ENCODE results near the gene RBP3. TPM values are rescaled to one million over a fixed set of nuclear protein-coding genes. Genes with fewer than 3 reads are reported as not detected.

The RBP3 gene
- total and polyA plus RNA-seq, 2 donors, result not detected

- H3K36me3 ChIP-seq (ENCODE audit: insufficient read depth), result no peaks in the 10 kb centered on the region
Measured at GRCh38 chr10:47350671-47351640, 2.8 kb downstream of the RBP3 start.

GRCh38 chr10:47351899-47352815, 4.0 kb downstream of the RBP3 start:
- WGBS, result 83% methylated on average over 14 of the region's 14 CpGs
- H3K4me3 ChIP-seq (ENCODE audit: low read depth, low read length), result no peak overlapping the region
- H3K36me3 ChIP-seq (ENCODE audit: insufficient read depth), result no peaks in the 10 kb centered on the region
- H3K4me1 ChIP-seq (ENCODE audit: insufficient read depth), result no peaks in the 10 kb centered on the region
- H3K27ac ChIP-seq (ENCODE audit: low read depth), result no peak overlapping the region
- DNase-seq (ENCODE audit: extremely low spot score), result no peak

More at GRCh38 chr10:47350671-47351640, 2.8 kb downstream of the RBP3 start:
- 96% methylated on average over 39 of the region's 39 CpGs for WGBS
- no peak overlapping the region for H3K4me3 ChIP-seq (ENCODE audit: low read depth, low read length)
- no peak for DNase-seq (ENCODE audit: extremely low spot score)
- no peak overlapping the region for H3K27ac ChIP-seq (ENCODE audit: low read depth)
- H3K4me1 ChIP-seq (ENCODE audit: insufficient read depth), result no peaks in the 10 kb centered on the region

GRCh38 chr10:47353351-47353750, 5.2 kb downstream of the RBP3 start:
- Histone ChIP-seq H3K27ac (ENCODE audit: low read depth) (no peak overlapping the region), H3K4me3 (ENCODE audit: low read depth, low read length) (no peak overlapping the region), H3K4me1 (ENCODE audit: insufficient read depth) (no peaks in the 10 kb centered on the region), H3K36me3 (ENCODE audit: insufficient read depth) (no peaks in the 10 kb centered on the region)
- WGBS, result 92% methylated on average over 6 of the region's 6 CpGs
- DNase-seq (ENCODE audit: extremely low spot score), result no peak

GRCh38 chr10:47354165-47354564, 6.0 kb downstream of the RBP3 start:
- Histone ChIP-seq H3K36me3 (ENCODE audit: insufficient read depth) (no peaks in the 10 kb centered on the region), H3K27ac (ENCODE audit: low read depth) (no peak overlapping the region), H3K4me1 (ENCODE audit: insufficient read depth) (no peaks in the 10 kb centered on the region), H3K4me3 (ENCODE audit: low read depth, low read length) (no peak overlapping the region)
- WGBS, result 68% methylated on average over 4 of the region's 4 CpGs
- DNase-seq (ENCODE audit: extremely low spot score), result no peak

GRCh38 chr10:47354900-47355299, 6.7 kb downstream of the RBP3 start:
- no peaks in the 10 kb centered on the region for H3K4me1 ChIP-seq (ENCODE audit: insufficient read depth)
- H3K27ac ChIP-seq (ENCODE audit: low read depth), result no peak overlapping the region
- 77% methylated on average over 1 of the region's 1 CpG for WGBS
- H3K4me3 ChIP-seq (ENCODE audit: low read depth, low read length), result no peak overlapping the region
- H3K36me3 ChIP-seq (ENCODE audit: insufficient read depth), result no peaks in the 10 kb centered on the region
- DNase-seq (ENCODE audit: extremely low spot score), result no peak

- Histone ChIP-seq H3K36me3 (ENCODE audit: insufficient read depth) (no peaks in the 10 kb centered on the region), H3K27ac (ENCODE audit: low read depth) (no peak overlapping the region), H3K4me3 (ENCODE audit: low read depth, low read length) (no peak overlapping the region), H3K4me1 (ENCODE audit: insufficient read depth) (no peaks in the 10 kb centered on the region)
- 88% methylated on average over 5 of the region's 5 CpGs for WGBS
- no peak for DNase-seq (ENCODE audit: extremely low spot score)
Measured at GRCh38 chr10:47356708-47357107, 8.5 kb downstream of the RBP3 start.

- H3K4me1 ChIP-seq (ENCODE audit: insufficient read depth), result no peaks in the 10 kb centered on the region
- no peak overlapping the region for H3K4me3 ChIP-seq (ENCODE audit: low read depth, low read length)
- no peaks in the 10 kb centered on the region for H3K36me3 ChIP-seq (ENCODE audit: insufficient read depth)
- no peak overlapping the region for H3K27ac ChIP-seq (ENCODE audit: low read depth)
- WGBS, result 95% methylated on average over 12 of the region's 12 CpGs
- DNase-seq (ENCODE audit: extremely low spot score), result no peak
Measured at GRCh38 chr10:47357131-47357582, 9.0 kb downstream of the RBP3 start.

- 95% methylated on average over 3 of the region's 3 CpGs for WGBS
- H3K4me1 ChIP-seq (ENCODE audit: insufficient read depth), result no peaks in the 10 kb centered on the region
- no peak for DNase-seq (ENCODE audit: extremely low spot score)
- H3K27ac ChIP-seq (ENCODE audit: low read depth), result no peak overlapping the region
- H3K4me3 ChIP-seq (ENCODE audit: low read depth, low read length), result no peak overlapping the region
- H3K36me3 ChIP-seq (ENCODE audit: insufficient read depth), result no peaks in the 10 kb centered on the region
Measured at GRCh38 chr10:47357911-47358310, 9.7 kb downstream of the RBP3 start.

- no peak for DNase-seq (ENCODE audit: extremely low spot score)
- Histone ChIP-seq H3K36me3 (ENCODE audit: insufficient read depth) (no peaks in the 10 kb centered on the region), H3K4me1 (ENCODE audit: insufficient read depth) (no peaks in the 10 kb centered on the region), H3K27ac (ENCODE audit: low read depth) (no peak overlapping the region), H3K4me3 (ENCODE audit: low read depth, low read length) (no peak overlapping the region)
- 87% methylated on average over 3 of the region's 3 CpGs for WGBS
Measured at GRCh38 chr10:47358457-47358856, 10.3 kb downstream of the RBP3 start.

- Histone ChIP-seq H3K4me3 (ENCODE audit: low read depth, low read length) (no peak overlapping the region), H3K4me1 (ENCODE audit: insufficient read depth) (no peaks in the 10 kb centered on the region), H3K27ac (ENCODE audit: low read depth) (no peak overlapping the region), H3K36me3 (ENCODE audit: insufficient read depth) (no peaks in the 10 kb centered on the region)
- DNase-seq (ENCODE audit: extremely low spot score), result no peak
- 95% methylated on average over 2 of the region's 2 CpGs for WGBS
Measured at GRCh38 chr10:47359101-47359500, 10.9 kb downstream of the RBP3 start.

- Histone ChIP-seq H3K4me3 (ENCODE audit: low read depth, low read length) (no peak overlapping the region), H3K36me3 (ENCODE audit: insufficient read depth) (no peaks in the 10 kb centered on the region), H3K4me1 (ENCODE audit: insufficient read depth) (no peaks in the 10 kb centered on the region), H3K27ac (ENCODE audit: low read depth) (no peak overlapping the region)
- DNase-seq (ENCODE audit: extremely low spot score), result no peak
- WGBS, result 82% methylated on average over 4 of the region's 4 CpGs
Measured at GRCh38 chr10:47359626-47360418, 11.7 kb downstream of the RBP3 start.

GRCh38 chr10:47360419-47361040, 12.4 kb downstream of the RBP3 start:
- Histone ChIP-seq H3K27ac (ENCODE audit: low read depth) (no peak overlapping the region), H3K4me3 (ENCODE audit: low read depth, low read length) (no peak overlapping the region), H3K4me1 (ENCODE audit: insufficient read depth) (no peaks in the 10 kb centered on the region), H3K36me3 (ENCODE audit: insufficient read depth) (no peaks in the 10 kb centered on the region)
- 80% methylated on average over 14 of the region's 14 CpGs for WGBS
- DNase-seq (ENCODE audit: extremely low spot score), result no peak

- no peak overlapping the region for H3K4me3 ChIP-seq (ENCODE audit: low read depth, low read length)
- DNase-seq (ENCODE audit: extremely low spot score), result no peak
- H3K4me1 ChIP-seq (ENCODE audit: insufficient read depth), result no peaks in the 10 kb centered on the region
- H3K27ac ChIP-seq (ENCODE audit: low read depth), result no peak overlapping the region
- no peaks in the 10 kb centered on the region for H3K36me3 ChIP-seq (ENCODE audit: insufficient read depth)
- WGBS, result 60% methylated on average over 9 of the region's 9 CpGs
Measured at GRCh38 chr10:47361293-47361692, 13.1 kb downstream of the RBP3 start.
